A673 (cell line): ENCODE data around the gene CIC. TPM values are rescaled to one million over a fixed set of nuclear protein-coding genes. Genes with fewer than 3 reads are reported as not detected.

Experiments
- Bru-seq: library from RNA; stranded (reverse); fragments of 400-500 nt; gene quantifications from one replicate; lab custom pipeline; 2021; lab: Mats Ljungman, UMichigan
- BruChase-seq, 2 experiments: library from RNA; stranded (reverse); fragments of 400-500 nt; gene quantifications; one replicate each; lab custom pipeline; 2021; lab: Mats Ljungman, UMichigan
- BruUV-seq: library from RNA; stranded (reverse); fragments of 400-500 nt; replicated peaks from 2 replicates; lab custom pipeline; 2021; lab: Mats Ljungman, UMichigan
- CTCF ChIA-PET: fragments of 300-600 bp; sonication (Branson Sonifier 250); formaldehyde crosslinking; loops from one replicate; lab custom pipeline; 2022; ENCODE audit warnings: antibody characterized with exemption; lab: Charles Lee
- POLR2A ChIA-PET: fragments of 300-600 bp; sonication (Branson Sonifier 250); formaldehyde crosslinking; loops from one replicate; lab custom pipeline; 2022; ENCODE audit warnings: antibody characterized with exemption; ENCODE audit not compliant: low non-redundant PET; lab: Charles Lee
- DNase-seq: peaks from one replicate; pipeline ENCODE4 v3.0.0-alpha.2; 2015; ENCODE audit warnings: low spot score
- H3K27ac ChIP-seq: fragments of 200-600 bp; sonication (generic); 2 replicates; pipeline ENCODE4 v1.5.1; 2016; ENCODE audit warnings: mixed run types, low read depth, mild to moderate bottlenecking, mixed read lengths, antibody characterized with exemption, low read length; ENCODE audit not compliant: poor library complexity, severe bottlenecking
- H3K27me3 ChIP-seq: fragments of 200-600 bp; sonication (generic); replicated peaks from 2 replicates; pipeline ENCODE4 v1.6.1; 2017; ENCODE audit warnings: mixed run types, low read depth, mild to moderate bottlenecking, mixed read lengths, antibody characterized with exemption, low read length; ENCODE audit not compliant: insufficient read depth, poor library complexity
- H3K36me3 ChIP-seq: fragments of 200-600 bp; sonication (generic); 2 replicates; pipeline ENCODE4 v1.6.1; 2016; ENCODE audit warnings: mixed run types, mild to moderate bottlenecking, mixed read lengths, antibody characterized with exemption, low read length; ENCODE audit not compliant: insufficient read depth, poor library complexity, severe bottlenecking
- H3K4me1 ChIP-seq: fragments of 200-600 bp; sonication (generic); 2 replicates; pipeline ENCODE4 v1.6.1; 2017; ENCODE audit warnings: mixed run types, mild to moderate bottlenecking, mixed read lengths, antibody characterized with exemption, low read length; ENCODE audit not compliant: insufficient read depth, poor library complexity, severe bottlenecking
- H3K4me3 ChIP-seq: fragments of 200-600 bp; sonication (generic); 2 replicates; pipeline ENCODE4 v1.5.1; 2016; ENCODE audit warnings: low read depth, mixed run types, mild to moderate bottlenecking, mixed read lengths, low read length; ENCODE audit not compliant: poor library complexity, severe bottlenecking
- H3K9me3 ChIP-seq: fragments of 200-600 bp; sonication (generic); 2 replicates; pipeline ENCODE4 v1.6.1; 2016; ENCODE audit warnings: mixed run types, low read depth, mild to moderate bottlenecking, mixed read lengths, antibody characterized with exemption, low read length; ENCODE audit not compliant: poor library complexity, severe bottlenecking
- EZH2 ChIP-seq: fragments of 200-600 bp; sonication (generic); IDR thresholded peaks from 2 replicates; pipeline ENCODE4 v1.6.1; 2017; ENCODE audit warnings: borderline replicate concordance, low read depth, mild to moderate bottlenecking, mixed read lengths, antibody characterized with exemption, low read length; ENCODE audit not compliant: poor library complexity, severe bottlenecking
- intact Hi-C: fragments of 100-400 bp; cut with micrococcal nuclease; formaldehyde crosslinking; loops from one replicate; pipeline ENCODE4 v1.10.0; 2022; ENCODE audit not compliant: unreplicated experiment
- long read RNA-seq: library from polyadenylated mRNA; stranded (forward); transcript quantifications from one replicate; pipeline ENCODE4 v2.0.0, GENCODE V29; 2022
- total RNA-seq: library from RNA; stranded (reverse); gene quantifications from 2 replicates; pipeline ENCODE4 v1.2.3, GENCODE V29; 2021
- TF ChIP-seq, protein P1 (sequence below): fragments of 300-800, 200-600 bp; sonication (generic); conservative IDR thresholded peaks from 2 replicates; pipeline ENCODE4 v1.5.1; 2017; ENCODE audit warnings: low read depth, mild to moderate bottlenecking, antibody characterized with exemption, low read length, moderate library complexity, mixed read lengths

The CIC gene
- total RNA-seq (75.8 and 80.3 TPM in 2 replicates), Bru-seq, nascent RNA (percentile 56 among the genes with signal in this experiment), BruChase-seq, experiment 1, labeled RNA remaining after a 2-hour chase (percentile 66 among the genes with signal in this experiment), BruChase-seq, experiment 2, labeled RNA remaining after a 6-hour chase (percentile 76 among the genes with signal in this experiment)
- long read RNA-seq, partial matches to known transcripts: 42 of 65 reads
- long read RNA-seq, other reads (novel, unspliced or antisense): 19 of 65 reads

DNA sequence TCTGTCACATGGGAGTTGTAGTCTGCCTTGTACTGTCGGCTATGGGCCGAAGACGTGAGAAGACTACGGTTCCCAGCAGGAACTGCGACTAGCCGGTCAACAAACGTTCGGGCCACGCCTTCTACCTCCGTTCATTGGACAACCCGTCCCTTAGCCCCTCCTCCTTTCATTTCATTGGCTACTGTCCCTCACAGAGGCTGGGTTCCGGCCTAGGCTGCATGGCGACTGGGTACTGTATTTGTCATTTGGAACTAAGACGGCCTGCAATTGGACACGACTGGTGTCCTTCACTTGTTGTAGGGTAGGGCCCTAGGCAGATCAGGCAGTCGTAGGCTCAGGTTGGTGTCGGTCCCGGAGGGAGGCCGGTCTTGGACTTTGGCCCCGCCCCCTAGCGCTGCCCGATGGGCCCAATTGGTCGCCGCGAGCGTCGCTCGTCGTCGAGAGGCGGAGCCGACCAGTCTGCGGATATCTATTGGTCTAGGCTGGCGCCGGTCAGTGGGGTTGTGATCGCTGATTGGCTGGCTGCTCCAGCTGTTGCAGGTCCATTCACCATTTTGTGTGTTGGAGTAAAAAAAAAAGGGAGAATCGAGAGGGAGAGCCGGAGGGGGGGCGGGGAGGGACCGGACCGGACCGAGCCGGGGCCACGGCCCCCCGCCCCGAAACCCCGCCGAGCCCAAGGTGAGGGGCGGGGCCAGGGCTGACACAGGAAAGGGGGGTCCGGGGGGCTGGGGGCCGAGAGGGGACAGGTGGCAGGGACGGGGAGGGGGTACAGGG is at the start of gene CIC:
Gene CIC (plus strand): TSS at position 549 of the 774 bp plus-strand sequence. CDS start 2,532 bp downstream, outside the sequence.
- POLR2A ChIA-PET: no interaction called here
- BruUV-seq: TSS peak; percentile 77

DNA sequence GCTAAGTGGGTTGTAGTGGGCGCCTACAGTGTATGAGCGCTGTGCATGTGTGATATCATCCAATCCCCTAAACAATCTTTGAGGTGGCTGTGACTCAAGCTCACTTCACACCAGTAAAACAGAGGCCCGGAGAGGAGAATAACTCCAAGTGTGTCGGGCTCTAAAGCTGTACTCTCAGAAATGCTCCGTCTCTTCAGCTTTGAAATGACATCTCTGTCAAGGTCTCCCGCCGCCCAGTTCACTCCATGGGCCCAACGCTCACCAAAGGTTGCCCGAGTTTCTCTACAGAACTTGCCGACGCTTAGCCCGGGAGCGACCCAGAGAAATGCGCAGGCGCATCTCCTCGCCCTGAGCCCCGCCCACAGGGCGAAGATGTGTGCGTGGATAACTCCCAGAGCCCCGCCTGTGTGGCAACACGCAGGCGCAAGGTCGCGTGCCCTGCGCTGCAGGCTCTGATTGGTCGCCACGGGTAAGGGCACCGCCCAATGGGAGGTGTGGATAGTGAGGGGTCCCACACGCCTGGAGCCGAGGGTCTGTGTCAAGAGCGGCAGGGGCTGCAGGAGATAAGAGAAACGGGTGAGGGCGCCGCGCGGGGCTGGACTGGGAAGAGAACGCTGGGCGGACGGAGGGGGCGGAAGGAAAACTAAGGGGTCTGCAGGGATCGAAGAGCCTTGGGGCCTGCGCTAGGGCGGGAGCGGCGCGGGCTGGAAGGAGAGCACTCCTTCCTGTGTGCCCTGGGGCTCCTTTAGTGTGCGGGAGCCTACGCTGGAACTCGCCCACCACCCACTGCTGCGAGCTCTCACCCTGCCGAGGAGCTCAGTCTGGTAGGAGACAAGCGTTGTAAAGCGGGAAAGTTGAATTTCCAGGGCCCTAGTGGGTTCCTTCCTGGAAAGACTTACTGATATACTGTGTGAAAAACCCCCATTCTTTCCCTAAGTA is 49.0 kb upstream of the CIC start, which contains the start of gene ZNF526:
Gene ZNF526 (plus strand): TSS at position 501 of the 939 bp plus-strand sequence. CDS start 4,092 bp downstream, outside the sequence.
- BruUV-seq: TSS peak; percentile 92
- H3K4me1 ChIP-seq: peaks cover 31% of the 10 kb centered on the region
- POLR2A ChIA-PET: interaction anchor here (0.5 to 0.6 kb wide), 3 partner anchors 43 to 76 kb away, joined by 3 to 6 read pairs (median 3); no protein-coding TSS in a partner anchor
- DNase-seq: peak; percentile 99
- TF ChIP-seq EZH2: no peak
- TF ChIP-seq, protein P1, sequence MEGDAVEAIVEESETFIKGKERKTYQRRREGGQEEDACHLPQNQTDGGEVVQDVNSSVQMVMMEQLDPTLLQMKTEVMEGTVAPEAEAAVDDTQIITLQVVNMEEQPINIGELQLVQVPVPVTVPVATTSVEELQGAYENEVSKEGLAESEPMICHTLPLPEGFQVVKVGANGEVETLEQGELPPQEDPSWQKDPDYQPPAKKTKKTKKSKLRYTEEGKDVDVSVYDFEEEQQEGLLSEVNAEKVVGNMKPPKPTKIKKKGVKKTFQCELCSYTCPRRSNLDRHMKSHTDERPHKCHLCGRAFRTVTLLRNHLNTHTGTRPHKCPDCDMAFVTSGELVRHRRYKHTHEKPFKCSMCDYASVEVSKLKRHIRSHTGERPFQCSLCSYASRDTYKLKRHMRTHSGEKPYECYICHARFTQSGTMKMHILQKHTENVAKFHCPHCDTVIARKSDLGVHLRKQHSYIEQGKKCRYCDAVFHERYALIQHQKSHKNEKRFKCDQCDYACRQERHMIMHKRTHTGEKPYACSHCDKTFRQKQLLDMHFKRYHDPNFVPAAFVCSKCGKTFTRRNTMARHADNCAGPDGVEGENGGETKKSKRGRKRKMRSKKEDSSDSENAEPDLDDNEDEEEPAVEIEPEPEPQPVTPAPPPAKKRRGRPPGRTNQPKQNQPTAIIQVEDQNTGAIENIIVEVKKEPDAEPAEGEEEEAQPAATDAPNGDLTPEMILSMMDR: peak; percentile 36; the same call in 1 of the 2 replicates
- peak within 1 kb of the TSS; percentile 87 for H3K4me3 ChIP-seq
- H3K27me3 ChIP-seq: no peaks in the 10 kb centered on the region
- intact Hi-C loops: no loop called here
- CTCF ChIA-PET: interaction anchor here (0.6 kb wide), 1 partner anchor 215 kb away, joined by 6 read pairs; no protein-coding TSS in a partner anchor
- H3K36me3 ChIP-seq: peaks cover 15% of the 10 kb centered on the region
- H3K9me3 ChIP-seq: no peaks in the 10 kb centered on the region
- peak within 1 kb of the TSS; percentile 77 for H3K27ac ChIP-seq

More for the DNA sequence above, at the start of gene CIC:
- TF ChIP-seq, protein P1: no peak
- no peak for TF ChIP-seq EZH2
- peaks cover 3% of the 10 kb centered on the region for H3K36me3 ChIP-seq
- peak within 1 kb of the TSS; percentile 62 for H3K4me3 ChIP-seq
- H3K4me1 ChIP-seq: peaks cover 18% of the 10 kb centered on the region
- peak; percentile 100 for DNase-seq
- CTCF ChIA-PET: no interaction called here
- H3K27me3 ChIP-seq: no peaks in the 10 kb centered on the region
- H3K9me3 ChIP-seq: no peaks in the 10 kb centered on the region
- intact Hi-C loops: loop anchor here (2.0 kb wide), 1 partner anchor 14 kb away; the partner anchor contains the start of gene ERF
- H3K27ac ChIP-seq: peak within 1 kb of the TSS; percentile 99
